GM21737 (cell line): ENCODE results near the gene AUP1.
"Not testable (repeated sequence)": the region's sequence is repeated elsewhere in the genome, so short reads cannot be mapped to it uniquely, and the experiment has no call there.

ENCODE experiments used
- ATAC-seq: cut with Tn5 transposase; IDR thresholded peaks from one replicate; pipeline ENCODE4 v1.9.1; 2021; ENCODE audit warnings: mild to moderate bottlenecking, moderate library complexity; ENCODE audit not compliant: unreplicated experiment

AUP1 gene

GRCh38 chr2:74499940-74500577 is 29.4 kb downstream of the AUP1 start:
- no peak for ATAC-seq

- ATAC-seq = no peak
Observed at GRCh38 chr2:74499267-74499939, 30.1 kb downstream of the AUP1 start, which contains the start of gene LBX2. TSS of gene LBX2 (minus strand) at chr2:74499603. CDS start at chr2:74499537, 66 bp downstream.

GRCh38 chr2:74498500-74499266 is 30.8 kb downstream of the AUP1 start:
- ATAC-seq = no peak

- ATAC-seq = no peak
Observed at GRCh38 chr2:74497777-74498499, 31.6 kb downstream of the AUP1 start.

DNA sequence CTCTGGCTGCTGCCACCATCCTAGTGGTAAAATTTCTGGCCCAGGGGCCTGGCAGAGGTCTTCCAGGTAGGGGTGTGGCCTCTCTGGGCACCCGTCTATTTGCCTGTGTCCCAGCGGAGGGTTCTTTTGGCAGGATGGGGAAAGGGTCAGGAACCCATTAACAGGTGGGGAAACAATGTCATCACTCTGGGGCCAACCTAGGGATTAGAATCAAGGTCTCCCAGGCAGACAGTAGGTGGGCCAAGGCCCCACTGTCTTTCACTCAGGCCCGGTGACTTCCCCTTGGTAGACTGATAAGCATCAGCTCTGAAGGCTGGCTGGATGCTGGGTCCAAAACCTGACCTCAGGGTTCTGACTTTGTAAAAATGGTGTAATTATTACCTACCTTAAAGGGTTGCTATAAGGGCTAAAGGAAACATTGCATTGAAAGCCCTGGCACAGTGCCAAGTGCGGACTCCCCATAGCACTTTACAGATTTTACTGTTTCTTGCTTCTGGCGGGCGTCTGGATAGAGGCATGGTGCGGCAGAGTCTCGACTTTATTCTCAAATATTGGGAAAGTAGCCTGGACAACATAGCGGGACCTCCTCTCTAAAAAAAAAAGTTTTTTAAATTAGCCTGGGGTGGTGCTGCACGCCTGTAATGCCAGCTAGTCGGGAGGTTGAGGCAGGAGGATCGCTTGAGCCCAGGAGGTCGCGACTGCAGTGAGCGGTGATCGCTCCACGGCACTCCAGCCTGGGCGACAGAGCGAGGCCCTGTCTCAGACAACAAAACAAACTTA is 32.3 kb downstream of the AUP1 start:
- no peak for ATAC-seq

- no peak for ATAC-seq
Observed at GRCh38 chr2:74495440-74495839, 34.1 kb downstream of the AUP1 start.

GRCh38 chr2:74493546-74493945 is 36.0 kb downstream of the AUP1 start:
- no peak for ATAC-seq

GRCh38 chr2:74491648-74492544 is 37.6 kb downstream of the AUP1 start:
- no peak for ATAC-seq

- no peak for ATAC-seq
Observed at GRCh38 chr2:74489906-74490305, 39.6 kb downstream of the AUP1 start.

DNA sequence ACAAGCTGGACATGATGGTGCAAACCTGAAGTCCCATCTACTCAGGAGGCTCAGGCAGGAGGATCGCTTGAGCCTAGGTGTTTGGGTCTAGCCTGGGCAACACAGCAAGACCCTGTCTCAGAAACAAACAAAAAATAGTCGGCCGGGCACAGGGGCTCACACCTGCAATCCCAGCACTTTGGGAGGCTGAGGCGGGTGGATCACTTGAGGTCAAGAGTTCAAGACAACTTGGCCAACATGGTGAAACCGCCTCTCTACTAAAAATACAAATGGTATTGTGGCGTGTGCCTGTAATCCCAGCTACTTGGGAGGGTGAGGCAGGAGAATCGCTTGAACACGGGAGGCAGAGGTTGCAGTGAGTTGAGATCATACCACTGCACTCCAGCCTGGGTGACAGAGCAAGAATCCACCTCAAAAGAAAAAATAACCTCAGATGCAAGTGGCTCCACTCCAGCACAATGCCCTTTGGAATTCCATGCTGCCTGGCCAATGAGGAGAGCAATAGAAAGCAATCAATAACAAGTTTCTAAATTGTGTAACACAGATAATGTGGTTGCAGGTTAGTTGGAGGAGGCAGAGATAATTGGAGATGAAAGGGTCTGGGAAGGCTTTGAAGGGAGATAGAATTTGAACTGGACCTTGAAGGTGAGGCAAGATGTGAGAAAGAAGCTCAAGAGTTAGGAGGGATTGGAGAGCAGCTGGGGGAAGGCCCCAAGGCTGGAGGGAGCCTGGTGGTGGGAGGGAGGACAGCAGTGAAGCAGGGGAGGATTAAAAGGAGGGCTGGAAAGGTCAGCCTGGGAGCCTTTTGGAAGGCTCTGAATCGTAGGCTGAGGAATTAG is 40.6 kb downstream of the AUP1 start:
- no peak for ATAC-seq

DNA sequence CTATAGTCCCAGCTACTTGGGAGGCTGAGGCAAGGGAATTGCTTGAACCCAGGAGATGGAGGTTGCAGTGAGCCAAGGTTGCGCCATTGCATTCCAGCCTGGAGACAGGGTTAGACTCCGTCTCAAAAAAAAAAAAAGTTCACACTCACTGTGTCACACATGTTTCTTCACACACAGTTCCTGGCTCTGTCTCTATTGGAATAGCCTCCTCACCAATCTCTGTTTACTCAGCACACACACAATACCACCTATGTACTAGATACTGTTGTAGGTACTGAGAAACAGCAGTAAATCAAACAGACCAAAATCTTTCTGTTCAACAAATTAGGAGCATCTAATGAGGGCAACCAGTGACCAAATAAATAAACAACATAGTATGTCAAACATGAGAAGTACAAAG is 43.4 kb downstream of the AUP1 start:
- no peak for ATAC-seq

- ATAC-seq = not testable (repeated sequence)
Observed at GRCh38 chr2:74483675-74484164, 45.8 kb downstream of the AUP1 start.

DNA sequence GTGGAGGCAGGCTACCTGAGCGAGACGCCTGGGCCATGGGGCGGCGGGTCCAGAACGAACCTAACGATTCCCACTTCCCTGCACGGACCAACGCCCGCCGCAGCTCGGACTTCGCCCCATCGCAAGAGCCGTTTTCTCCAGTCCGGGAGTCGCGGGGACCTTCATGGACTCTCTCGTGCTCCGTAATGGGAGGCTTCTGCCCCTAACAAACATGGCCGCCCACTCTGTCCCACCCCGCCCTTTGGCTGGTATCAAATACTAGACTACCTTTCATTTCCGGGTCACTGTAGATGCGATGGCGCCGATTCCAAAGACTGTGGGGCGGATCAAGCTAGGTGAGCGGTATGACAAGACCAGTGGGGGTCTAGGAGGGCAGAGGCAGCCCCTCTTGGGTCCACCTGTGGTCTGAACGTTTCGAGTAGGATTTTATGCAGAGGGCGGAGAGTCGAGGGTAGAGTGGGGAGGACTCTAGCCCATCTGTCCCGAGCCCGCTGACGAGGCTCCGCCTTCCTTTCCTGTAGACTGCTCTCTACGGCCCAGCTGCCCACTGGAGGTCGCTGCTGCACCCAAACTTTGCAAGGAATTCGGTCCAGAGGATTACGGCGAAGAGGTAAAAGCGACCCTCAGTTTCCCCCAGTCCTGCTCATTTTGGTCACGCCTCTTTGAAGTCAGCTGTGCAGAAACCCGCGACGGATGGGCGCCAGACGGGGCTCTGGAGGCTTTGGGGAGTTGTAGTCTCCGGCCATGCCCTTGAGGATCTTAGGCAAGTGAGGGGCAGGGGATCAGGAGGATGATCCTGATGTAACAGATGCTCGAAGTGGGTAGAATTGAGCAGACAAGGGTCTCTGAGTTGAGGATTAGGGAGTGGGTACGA is 46.5 kb downstream of the AUP1 start, which contains the start of the genes CCDC142 and TTC31:
Gene CCDC142, minus strand, starts transcription at position 198 of the 874 bp plus-strand sequence. Its CDS starts 161 bp downstream, at position 37.
Gene TTC31, plus strand, starts transcription at position 281 of the 874 bp plus-strand sequence. Its CDS starts 15 bp downstream, at position 296.
- ATAC-seq = peak; percentile 83

- ATAC-seq = peak; percentile 32
Observed at GRCh38 chr2:74481961-74482800, 47.3 kb downstream of the AUP1 start.

DNA sequence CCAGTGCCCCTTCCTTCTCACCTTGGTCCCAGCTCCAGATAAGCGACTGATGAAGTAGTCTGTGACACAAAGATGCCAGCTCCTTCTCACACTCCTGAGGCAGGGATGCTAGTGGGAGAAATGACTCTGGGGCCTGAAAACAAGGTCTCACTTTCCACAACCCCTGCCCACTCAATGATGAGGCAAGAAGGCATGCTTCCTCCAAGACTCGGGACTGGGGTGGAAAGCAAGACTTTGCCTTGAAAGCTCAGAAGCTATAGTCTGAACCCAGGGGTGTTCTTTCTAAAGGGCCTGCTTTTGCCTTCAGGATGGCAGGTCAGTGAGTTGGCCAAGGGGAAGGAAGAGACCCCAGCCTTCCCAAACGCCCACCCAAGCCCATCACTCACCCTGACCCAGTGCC is 48.1 kb downstream of the AUP1 start:
- ATAC-seq = no peak
